Measurements from ENCODE around the gene UNC79. TPM values are rescaled to one million over a fixed set of nuclear protein-coding genes. Genes with fewer than 3 reads are reported as not detected.
"Not testable (repeated sequence)": the region's sequence is repeated elsewhere in the genome, so short reads cannot be mapped to it uniquely, and the experiment has no call there.

UNC79 gene
- total RNA-seq, 1 donor = under 0.01 TPM

DNA sequence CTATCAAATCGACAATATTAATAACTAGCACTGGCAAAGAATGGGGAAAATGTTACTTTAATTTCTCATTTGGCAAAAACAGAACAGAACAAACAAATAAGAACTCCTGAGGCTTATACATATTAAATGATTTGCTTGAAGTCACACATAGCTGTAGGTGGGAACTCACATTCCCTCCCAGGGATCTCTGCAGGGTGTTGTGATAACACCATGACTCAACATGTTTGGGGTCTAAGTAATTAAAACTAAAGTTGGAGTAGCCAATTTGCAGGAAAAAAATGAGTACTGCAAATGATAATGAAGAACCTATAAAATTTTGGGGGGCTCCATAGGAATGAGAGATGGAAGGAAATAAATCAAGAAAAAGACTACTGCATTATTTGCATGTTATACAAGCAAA lies 27.5 kb downstream of the UNC79 start:
- H3K4me3 ChIP-seq (ENCODE audit: low read depth, low read length) = no peak overlapping the region
- DNase-seq (ENCODE audit: low read depth) = no peak
- no peak for TF ChIP-seq CTCF (IDR thresholded peaks at IDR 0.05; ENCODE audit: insufficient read depth, low read depth, low read length)

- no peak for TF ChIP-seq CTCF (IDR thresholded peaks at IDR 0.05; ENCODE audit: insufficient read depth, low read depth, low read length)
- no peak for DNase-seq (ENCODE audit: low read depth)
Observed at GRCh38 chr14:93462479-93462878, 31.7 kb downstream of the UNC79 start.

GRCh38 chr14:93464271-93464670 lies 33.5 kb downstream of the UNC79 start:
- no peak for DNase-seq (ENCODE audit: low read depth)
- no peak overlapping the region for H3K4me3 ChIP-seq (ENCODE audit: low read depth, low read length)
- TF ChIP-seq CTCF (IDR thresholded peaks at IDR 0.05; ENCODE audit: insufficient read depth, low read depth, low read length) = no peak

More at GRCh38 chr14:93462479-93462878, 31.7 kb downstream of the UNC79 start:
- no peak overlapping the region for H3K4me3 ChIP-seq (ENCODE audit: low read depth, low read length)

GRCh38 chr14:93475471-93475870 lies 44.7 kb downstream of the UNC79 start:
- no peak for TF ChIP-seq CTCF (IDR thresholded peaks at IDR 0.05; ENCODE audit: insufficient read depth, low read depth, low read length)
- DNase-seq (ENCODE audit: low read depth) = no peak
- no peak overlapping the region for H3K4me3 ChIP-seq (ENCODE audit: low read depth, low read length)

DNA sequence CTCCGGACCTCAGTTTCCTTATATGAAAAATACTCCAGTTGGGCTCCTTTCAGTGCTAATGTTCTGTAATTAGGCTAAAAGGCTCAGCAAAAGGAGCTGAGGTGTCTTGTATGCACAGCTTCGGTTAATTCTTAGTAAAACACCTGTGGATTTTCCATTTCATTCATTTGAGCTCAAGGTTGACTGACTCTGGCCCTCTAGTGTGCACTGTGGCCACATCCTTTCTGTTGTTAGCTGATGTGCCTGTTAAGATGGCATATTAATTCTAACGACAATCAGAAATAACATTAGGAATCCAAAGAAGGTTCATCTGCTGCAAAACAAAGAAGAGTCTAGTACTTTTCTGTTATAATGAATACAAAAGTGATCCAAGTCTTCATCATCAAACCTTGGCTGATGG lies 45.6 kb downstream of the UNC79 start:
- no peak for TF ChIP-seq CTCF (IDR thresholded peaks at IDR 0.05; ENCODE audit: insufficient read depth, low read depth, low read length)
- no peak overlapping the region for H3K4me3 ChIP-seq (ENCODE audit: low read depth, low read length)
- no peak for DNase-seq (ENCODE audit: low read depth)

DNA sequence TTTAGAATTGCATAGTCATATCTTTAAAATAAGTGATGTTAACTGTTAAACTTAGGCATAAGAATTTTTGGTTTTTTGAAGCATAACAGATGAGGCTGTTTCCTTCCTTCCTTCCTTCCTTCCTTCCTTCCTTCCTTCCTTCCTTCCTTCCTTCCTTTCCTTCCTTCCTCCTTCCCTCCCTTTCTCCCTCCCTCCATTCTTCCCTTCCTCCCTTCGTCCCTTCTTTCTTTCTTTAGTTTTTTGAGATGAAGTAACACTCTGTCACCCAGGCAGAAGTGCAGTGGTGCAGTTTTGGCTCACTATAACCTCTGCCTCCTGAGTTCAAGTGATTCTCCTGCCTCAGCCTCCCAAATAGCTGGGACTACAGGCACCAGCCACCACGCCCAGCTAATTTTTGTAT lies 48.3 kb downstream of the UNC79 start:
- DNase-seq (ENCODE audit: low read depth); H3K4me3 ChIP-seq (ENCODE audit: low read depth, low read length): not testable (repeated sequence)

DNA sequence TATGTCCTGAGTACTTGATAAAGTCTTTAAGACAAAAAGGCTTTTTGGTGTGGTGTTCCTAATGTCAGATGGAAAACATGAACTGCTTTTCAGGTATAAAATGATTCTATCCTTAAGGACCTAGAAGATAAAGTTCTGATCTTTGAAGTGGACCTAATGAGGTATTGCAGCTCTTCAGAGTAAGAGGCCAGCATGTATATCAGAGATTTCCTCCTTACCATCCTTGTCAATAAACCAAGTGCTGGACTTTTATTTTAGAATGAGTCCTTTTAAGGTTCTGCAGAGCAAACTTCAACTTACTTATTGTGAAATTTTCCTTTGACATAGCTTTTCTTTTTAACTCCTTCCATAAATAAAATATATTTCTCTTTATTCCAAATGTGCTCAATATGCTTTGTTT lies 50.1 kb downstream of the UNC79 start:
- no peak overlapping the region for H3K4me3 ChIP-seq (ENCODE audit: low read depth, low read length)
- no peak for DNase-seq (ENCODE audit: low read depth)
- TF ChIP-seq CTCF (IDR thresholded peaks at IDR 0.05; ENCODE audit: insufficient read depth, low read depth, low read length) = no peak

Measured in fibroblast of villous mesenchyme (primary cell).